ENCODE data around the gene SLX4.
A peak's percentile ranks its signal among the peaks of the same experiment; 100 is the strongest.
"Not testable (repeated sequence)": the region's sequence is repeated elsewhere in the genome, so short reads cannot be mapped to it uniquely, and the experiment has no call there.

The SLX4 gene

DNA sequence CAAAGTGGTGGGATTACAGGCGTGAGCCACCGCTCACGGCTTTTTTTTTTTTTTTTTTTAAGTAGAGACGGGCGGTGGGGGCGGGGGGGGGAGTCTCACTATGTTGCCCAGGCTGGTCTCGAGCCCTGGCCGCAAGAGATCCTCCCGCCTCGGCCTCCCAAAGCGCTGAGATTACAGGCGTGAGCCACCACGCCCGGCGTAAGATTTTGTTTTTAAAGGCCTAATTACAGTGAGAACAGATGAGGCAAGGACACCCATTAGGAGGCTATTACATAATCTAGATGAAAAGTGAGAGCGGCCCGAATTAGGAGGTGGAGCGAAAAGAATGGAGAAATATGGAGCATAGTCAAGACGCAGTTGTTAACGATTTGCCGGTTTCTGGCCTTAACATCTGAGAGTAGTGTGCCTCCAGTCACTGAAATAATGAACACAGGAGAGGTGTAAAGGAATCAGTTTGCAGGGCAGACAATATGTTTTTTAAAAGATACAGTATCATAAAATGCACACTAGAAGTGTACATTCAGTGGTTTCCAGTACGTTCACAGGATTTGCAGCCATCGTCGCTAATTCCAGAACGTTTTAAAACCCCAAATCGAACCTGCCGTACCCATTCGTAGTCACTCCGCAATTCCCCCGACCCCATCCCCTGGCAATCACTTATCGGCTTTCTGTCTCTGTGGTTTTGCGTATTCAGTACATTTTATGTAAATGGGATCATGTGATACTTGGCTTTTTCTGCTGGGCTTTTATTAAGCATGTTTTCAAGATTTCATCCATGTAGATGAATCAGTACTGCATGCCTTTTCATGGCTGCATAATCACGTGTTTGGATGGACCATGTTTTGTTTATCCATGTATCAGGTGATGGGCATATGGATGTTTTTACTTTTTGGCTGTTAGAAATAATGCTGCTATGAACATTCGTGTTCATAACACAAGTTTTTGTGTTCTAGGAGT lies 1.4 kb upstream of the SLX4 start:
- no peaks in the 10 kb centered on the region for H3K9me3 Mint-ChIP-seq

DNA sequence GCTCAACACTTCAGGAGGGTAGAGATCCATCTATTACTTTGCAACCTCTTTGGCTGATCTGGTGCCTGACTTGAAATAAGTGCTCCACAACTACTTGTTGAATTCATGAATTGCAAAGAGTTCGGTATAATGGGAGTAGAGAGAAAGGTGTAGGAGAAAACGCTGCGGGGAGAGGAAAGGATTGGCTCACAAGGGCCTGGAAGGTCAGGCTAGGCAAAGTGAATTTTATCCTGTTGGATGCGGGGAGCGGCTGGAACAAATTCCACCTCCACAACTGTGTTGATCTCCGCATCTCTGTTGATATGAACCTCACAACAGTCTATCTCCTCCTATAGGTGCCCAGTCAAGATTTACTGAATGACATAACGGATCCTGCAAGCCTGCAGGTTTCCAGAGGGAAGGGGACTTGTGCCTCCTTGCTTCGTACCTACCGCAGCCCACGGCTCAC lies 684 bp downstream of the SLX4 start:
- DNase-seq: no peak

More for the DNA sequence above, 1.4 kb upstream of the SLX4 start:
- H3K4me3 Mint-ChIP-seq: peak overlapping the region; percentile 100
- H3K27me3 Mint-ChIP-seq: no peaks in the 10 kb centered on the region
- DNase-seq (no peak), ATAC-seq (no peak)
- H3K27ac Mint-ChIP-seq: peak overlapping the region; percentile 45
- peaks cover 27% of the 10 kb centered on the region for H3K36me3 Mint-ChIP-seq (ENCODE audit: low read depth)
- peaks cover 47% of the 10 kb centered on the region for H3K4me1 Mint-ChIP-seq

DNA sequence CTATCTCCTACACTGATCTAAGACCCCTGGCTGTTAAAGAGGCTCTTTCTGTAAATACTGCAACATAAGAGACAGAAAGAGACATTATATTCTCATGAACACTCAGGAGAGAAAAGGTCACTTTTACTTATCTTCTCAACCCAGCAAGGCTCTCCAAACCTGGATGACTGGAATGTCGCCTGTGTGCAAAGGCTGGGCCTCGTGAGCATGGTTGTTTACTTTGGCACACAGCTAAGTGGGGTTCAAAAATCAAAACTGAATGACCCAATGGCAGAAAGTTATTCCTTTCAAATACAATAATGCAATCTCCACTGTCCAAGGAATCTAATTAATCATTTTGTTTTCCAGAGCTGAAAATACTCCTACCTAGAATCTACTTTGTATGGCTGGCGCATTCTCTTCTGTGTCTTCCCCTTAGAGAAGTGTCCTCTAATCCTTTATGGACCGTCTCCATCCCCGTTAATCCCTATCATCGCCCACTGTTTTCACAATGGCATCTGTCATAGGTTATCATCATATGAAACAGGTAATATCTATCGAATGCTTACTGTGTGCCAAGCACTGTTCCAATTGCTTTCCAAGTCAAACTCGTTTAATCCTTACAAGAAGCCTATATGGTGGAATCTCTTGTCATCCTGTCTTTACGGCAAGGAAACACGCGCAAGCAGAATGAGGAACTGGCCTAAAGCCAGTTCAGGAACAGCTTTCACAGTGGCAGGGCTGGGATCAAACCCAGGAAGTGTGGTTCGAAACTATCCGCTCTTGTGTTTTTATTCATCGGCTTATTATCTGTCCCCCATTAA lies 1.3 kb downstream of the SLX4 start:
- H3K36me3 Mint-ChIP-seq (ENCODE audit: low read depth): peaks cover 18% of the 10 kb centered on the region
- no peak for DNase-seq

More for the DNA sequence above, 684 bp downstream of the SLX4 start:
- Mint-ChIP-seq H3K9me3 (no peaks in the 10 kb centered on the region), H3K27ac (peak overlapping the region; percentile 59), H3K36me3 (ENCODE audit: low read depth) (peaks cover 22% of the 10 kb centered on the region), H3K27me3 (no peaks in the 10 kb centered on the region), H3K4me3 (peak overlapping the region; percentile 100), H3K4me1 (peaks cover 45% of the 10 kb centered on the region)
- ATAC-seq: no peak

DNA sequence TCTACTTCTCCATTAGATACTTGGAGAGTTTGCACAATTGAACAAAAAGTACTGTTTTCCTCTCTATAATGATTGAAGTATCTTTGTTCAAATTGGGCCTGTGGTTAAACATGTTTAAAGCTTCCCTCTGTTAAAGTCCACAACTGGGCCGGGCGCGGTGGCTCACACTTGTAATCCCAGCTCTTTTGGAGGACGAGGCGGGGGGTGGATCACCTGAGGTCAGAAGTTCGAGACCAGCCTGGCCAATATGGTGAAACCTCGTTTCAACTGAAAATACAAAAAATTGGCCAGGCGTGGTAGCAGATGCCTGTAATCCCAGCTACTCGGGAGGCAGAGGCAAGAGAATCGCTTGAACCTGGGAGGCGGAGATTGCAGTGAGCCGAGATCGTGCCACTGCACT lies 2.4 kb downstream of the SLX4 start:
- not testable (repeated sequence) for ATAC-seq, H3K9me3 Mint-ChIP-seq, H3K4me3 Mint-ChIP-seq, H3K27me3 Mint-ChIP-seq, H3K27ac Mint-ChIP-seq, DNase-seq
- Mint-ChIP-seq H3K4me1 (peaks cover 31% of the 10 kb centered on the region), H3K36me3 (ENCODE audit: low read depth) (peaks cover 14% of the 10 kb centered on the region)

More for the DNA sequence above, 1.3 kb downstream of the SLX4 start:
- H3K4me3 Mint-ChIP-seq: peak overlapping the region; percentile 100
- H3K9me3 Mint-ChIP-seq: no peaks in the 10 kb centered on the region
- no peak for ATAC-seq
- H3K27ac Mint-ChIP-seq: peak overlapping the region; percentile 59
- no peaks in the 10 kb centered on the region for H3K27me3 Mint-ChIP-seq
- peaks cover 38% of the 10 kb centered on the region for H3K4me1 Mint-ChIP-seq

DNA sequence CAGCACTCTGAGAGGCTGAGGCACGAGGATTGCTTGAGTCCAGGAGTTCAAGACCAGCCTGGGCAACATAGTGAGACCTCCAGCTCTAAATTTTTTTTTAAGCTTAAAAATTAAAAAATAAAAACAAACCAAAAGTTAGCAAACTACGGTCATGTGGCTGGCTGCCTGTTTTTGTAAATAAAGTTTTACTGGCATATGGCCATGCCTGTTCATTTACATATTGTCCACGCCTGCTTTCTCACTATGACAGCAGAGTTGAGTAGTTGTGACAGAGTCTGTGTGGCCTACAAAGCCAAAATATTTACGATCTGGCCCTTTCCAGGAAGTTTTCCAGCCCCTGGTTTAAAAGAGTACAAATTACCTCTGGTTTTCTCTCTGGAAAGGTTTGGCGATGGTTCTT lies 3.3 kb downstream of the SLX4 start:
- H3K36me3 Mint-ChIP-seq (ENCODE audit: low read depth): peaks cover 8% of the 10 kb centered on the region
- DNase-seq (no peak), ATAC-seq (no peak)
- H3K4me1 Mint-ChIP-seq: peaks cover 25% of the 10 kb centered on the region
- H3K27ac Mint-ChIP-seq: no peak overlapping the region
- no peaks in the 10 kb centered on the region for H3K27me3 Mint-ChIP-seq
- H3K4me3 Mint-ChIP-seq: no peak overlapping the region
- H3K9me3 Mint-ChIP-seq: no peaks in the 10 kb centered on the region

DNA sequence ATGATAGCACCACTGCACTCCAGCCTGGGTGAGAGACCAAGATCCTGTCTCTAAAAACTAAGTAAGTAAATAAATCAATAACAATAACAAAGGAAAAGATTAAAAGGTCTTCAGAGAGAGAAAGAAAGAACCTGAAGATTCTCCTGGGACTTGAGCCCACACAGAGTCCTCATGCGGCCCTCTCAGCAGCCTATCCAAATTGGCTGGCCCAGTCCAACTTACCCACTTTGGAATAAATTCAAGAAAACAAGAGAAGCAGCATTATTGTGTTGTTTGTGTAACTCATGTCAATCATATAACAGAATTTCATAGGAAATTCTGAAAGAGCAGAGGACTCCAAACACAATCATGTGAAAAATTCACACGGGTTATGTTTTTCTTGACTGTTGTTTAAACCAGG lies 3.8 kb downstream of the SLX4 start:
- H3K27me3 Mint-ChIP-seq: no peaks in the 10 kb centered on the region
- H3K36me3 Mint-ChIP-seq (ENCODE audit: low read depth): peaks cover 10% of the 10 kb centered on the region
- H3K9me3 Mint-ChIP-seq: no peaks in the 10 kb centered on the region
- peaks cover 21% of the 10 kb centered on the region for H3K4me1 Mint-ChIP-seq
- H3K27ac Mint-ChIP-seq: no peak overlapping the region
- no peak for DNase-seq
- ATAC-seq: no peak
- H3K4me3 Mint-ChIP-seq: no peak overlapping the region

DNA sequence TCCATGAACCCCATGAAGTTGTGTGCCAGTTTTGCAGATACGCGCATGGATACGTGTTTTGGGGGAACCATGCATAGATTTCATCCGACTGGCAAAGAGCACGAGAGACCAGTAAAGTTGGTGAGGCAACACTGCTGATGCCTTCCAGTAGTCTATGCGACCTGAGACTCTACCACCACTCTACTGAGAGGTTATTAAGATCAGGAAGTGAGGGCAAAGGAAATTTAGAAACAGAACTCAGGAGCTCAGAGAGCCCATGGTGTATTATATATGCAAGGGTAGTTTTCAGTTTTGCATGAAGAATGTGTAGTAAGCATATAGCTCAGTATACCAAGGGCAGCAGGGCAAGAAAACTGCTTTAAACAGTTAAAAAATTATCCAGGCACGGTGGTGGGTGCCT lies 4.2 kb downstream of the SLX4 start:
- H3K9me3 Mint-ChIP-seq: no peaks in the 10 kb centered on the region
- ATAC-seq (no peak), DNase-seq (no peak)
- H3K4me1 Mint-ChIP-seq: peaks cover 19% of the 10 kb centered on the region
- no peak overlapping the region for H3K27ac Mint-ChIP-seq
- H3K27me3 Mint-ChIP-seq: no peaks in the 10 kb centered on the region
- H3K4me3 Mint-ChIP-seq: no peak overlapping the region
- H3K36me3 Mint-ChIP-seq (ENCODE audit: low read depth): peaks cover 11% of the 10 kb centered on the region

DNA sequence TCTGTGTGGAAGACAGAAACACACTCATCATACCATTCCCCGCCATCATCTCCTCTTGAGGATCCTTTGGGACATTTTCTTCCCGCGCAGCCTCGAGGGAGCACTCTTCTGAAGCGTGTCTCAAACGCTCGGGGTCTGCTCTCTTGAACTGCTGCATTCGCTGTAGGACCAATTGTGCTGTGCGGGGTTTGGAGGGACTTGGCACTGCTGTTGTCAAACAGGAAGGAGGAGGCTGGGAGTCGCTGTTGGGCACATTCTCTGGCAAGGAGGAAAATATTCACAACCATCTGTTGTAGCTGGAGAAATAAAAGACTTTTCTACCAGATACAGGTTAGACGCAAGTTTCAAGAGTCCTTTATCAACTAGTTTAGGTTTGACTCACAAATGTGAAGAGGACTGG lies 5.0 kb downstream of the SLX4 start:
- H3K4me1 Mint-ChIP-seq: peaks cover 14% of the 10 kb centered on the region
- no peaks in the 10 kb centered on the region for H3K27me3 Mint-ChIP-seq
- H3K36me3 Mint-ChIP-seq (ENCODE audit: low read depth): peaks cover 10% of the 10 kb centered on the region
- H3K27ac Mint-ChIP-seq: no peak overlapping the region
- no peaks in the 10 kb centered on the region for H3K9me3 Mint-ChIP-seq
- no peak overlapping the region for H3K4me3 Mint-ChIP-seq
- DNase-seq (no peak), ATAC-seq (no peak)

DNA sequence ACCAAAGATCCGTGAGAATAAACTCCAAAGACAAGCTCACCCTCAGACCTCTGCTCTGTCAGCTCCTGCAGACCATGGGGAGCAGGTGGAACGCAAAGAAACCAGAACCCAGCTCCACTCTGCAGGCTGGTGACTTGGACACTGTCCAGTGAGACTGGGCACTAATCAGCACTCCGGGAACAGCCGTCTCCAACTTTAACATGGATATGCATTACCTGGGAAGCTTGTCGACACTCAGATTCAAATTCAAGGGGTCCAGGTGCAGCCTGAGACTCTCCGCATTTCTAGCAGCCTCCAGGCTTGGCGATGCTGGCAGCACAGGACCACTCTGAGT lies 9.1 kb downstream of the SLX4 start:
- H3K27me3 Mint-ChIP-seq: no peaks in the 10 kb centered on the region
- no peak overlapping the region for H3K4me3 Mint-ChIP-seq
- ATAC-seq (no peak), DNase-seq (no peak)
- peaks cover 2% of the 10 kb centered on the region for H3K4me1 Mint-ChIP-seq
- H3K27ac Mint-ChIP-seq: no peak overlapping the region
- peaks cover 29% of the 10 kb centered on the region for H3K36me3 Mint-ChIP-seq (ENCODE audit: low read depth)
- no peaks in the 10 kb centered on the region for H3K9me3 Mint-ChIP-seq

DNA sequence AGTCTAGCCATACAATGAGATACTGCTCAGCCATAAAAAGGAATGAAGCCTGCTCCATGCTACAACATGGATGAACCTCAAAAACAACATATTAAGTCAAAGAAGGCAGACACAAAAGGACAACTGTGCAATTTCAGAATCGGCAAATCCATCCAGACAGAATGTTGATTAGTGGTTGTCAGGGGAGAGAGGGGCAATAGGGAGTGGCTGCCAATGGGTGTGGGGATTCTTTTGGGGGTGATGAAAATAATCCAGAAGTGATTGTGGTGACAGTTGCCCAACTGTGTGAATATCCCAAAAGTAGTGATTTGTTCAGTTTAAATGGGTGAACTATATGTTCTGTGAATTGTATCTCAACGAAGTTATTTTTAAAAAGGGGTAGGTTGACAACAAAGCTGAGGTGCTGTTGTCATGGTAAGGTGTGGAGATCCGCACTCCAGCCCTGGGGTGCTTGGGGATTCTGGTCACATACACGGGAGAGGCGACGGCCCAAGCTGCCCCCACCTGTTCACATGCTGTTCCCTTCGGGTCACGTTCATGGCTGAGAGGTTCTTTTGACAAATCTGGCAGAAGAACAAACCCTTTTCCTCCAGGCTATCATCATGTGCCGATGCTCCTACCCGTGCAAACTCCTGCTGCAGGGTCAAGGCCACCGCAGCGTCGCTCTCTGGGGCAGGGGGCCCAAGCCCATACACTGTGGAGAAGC lies 9.6 kb downstream of the SLX4 start:
- Mint-ChIP-seq H3K27ac (no peak overlapping the region), H3K4me3 (no peak overlapping the region), H3K4me1 (no peaks in the 10 kb centered on the region), H3K9me3 (no peaks in the 10 kb centered on the region), H3K36me3 (ENCODE audit: low read depth) (peaks cover 29% of the 10 kb centered on the region), H3K27me3 (no peaks in the 10 kb centered on the region)
- DNase-seq (no peak), ATAC-seq (no peak)

DNA sequence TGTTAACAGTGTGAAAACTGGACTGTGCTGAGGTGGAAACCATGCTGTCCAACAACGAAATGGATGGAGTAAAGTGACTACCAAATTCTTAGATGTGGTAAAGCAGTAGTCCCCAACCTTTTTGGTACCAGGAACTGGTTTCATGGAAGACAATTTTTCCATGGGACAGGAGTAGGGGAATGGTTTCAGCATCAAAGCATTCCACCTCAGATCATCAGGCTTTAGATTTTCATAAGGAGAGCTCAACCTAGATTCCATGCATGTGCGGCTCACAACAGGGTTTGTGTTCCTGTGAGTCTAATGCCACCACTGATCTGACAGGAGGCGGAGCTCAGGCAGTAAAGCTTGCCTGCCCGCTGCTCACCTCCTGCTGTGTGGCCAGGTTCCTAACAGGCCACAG lies 11.5 kb downstream of the SLX4 start:
- Mint-ChIP-seq H3K9me3 (no peaks in the 10 kb centered on the region), H3K4me1 (peaks cover 5% of the 10 kb centered on the region), H3K4me3 (no peak overlapping the region), H3K27ac (no peak overlapping the region), H3K27me3 (no peaks in the 10 kb centered on the region), H3K36me3 (ENCODE audit: low read depth) (peaks cover 32% of the 10 kb centered on the region)
- ATAC-seq: no peak
- DNase-seq: no peak

DNA sequence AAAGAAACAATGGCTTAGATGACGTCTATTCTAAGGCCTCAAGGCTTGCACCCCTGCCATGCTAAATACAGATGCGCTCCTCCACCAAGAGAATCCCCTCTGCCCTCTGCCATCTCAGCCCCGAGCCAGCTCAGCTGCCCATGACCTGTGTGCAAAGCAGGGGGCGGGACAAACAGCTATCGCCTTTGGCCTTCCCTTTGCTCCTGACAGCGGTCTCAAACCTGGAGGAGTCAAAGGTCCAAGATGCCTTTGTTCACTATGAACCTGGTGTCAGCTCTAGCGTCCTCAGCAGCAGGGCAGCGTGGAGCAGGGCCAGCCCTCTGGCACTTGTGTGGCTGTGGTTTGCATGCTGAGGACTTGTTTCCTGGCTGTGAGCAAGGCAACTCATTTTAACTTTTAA lies 12.3 kb downstream of the SLX4 start:
- peaks cover 5% of the 10 kb centered on the region for H3K4me1 Mint-ChIP-seq

DNA sequence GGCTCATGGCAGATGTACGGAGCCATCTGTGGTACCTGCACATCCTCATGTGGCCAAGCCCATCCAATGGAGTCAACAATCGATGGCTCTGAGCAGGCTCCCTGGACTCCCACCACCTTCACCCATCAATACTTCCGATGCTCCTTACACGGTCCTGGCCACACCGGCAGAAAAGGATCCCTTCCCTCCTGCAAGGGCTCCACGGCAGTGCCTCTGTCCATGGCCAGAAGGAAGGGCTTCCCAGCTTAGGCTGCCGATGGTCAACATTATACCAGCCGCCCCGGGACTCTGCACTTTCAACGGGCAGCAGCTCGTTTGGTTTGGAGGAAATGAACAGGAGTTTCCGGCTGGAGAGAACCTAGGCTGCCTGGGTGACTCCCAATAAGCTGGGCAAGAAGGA lies 13.2 kb downstream of the SLX4 start:
- H3K36me3 Mint-ChIP-seq (ENCODE audit: low read depth): peaks cover 32% of the 10 kb centered on the region
- H3K4me3 Mint-ChIP-seq: no peak overlapping the region
- ATAC-seq: no peak
- no peaks in the 10 kb centered on the region for H3K27me3 Mint-ChIP-seq
- H3K27ac Mint-ChIP-seq: no peak overlapping the region
- peaks cover 5% of the 10 kb centered on the region for H3K4me1 Mint-ChIP-seq
- no peak for DNase-seq
- no peaks in the 10 kb centered on the region for H3K9me3 Mint-ChIP-seq

More for the DNA sequence above, 12.3 kb downstream of the SLX4 start:
- peaks cover 32% of the 10 kb centered on the region for H3K36me3 Mint-ChIP-seq (ENCODE audit: low read depth)
- H3K27ac Mint-ChIP-seq: no peak overlapping the region
- ATAC-seq (no peak), DNase-seq (no peak)
- no peaks in the 10 kb centered on the region for H3K9me3 Mint-ChIP-seq
- H3K27me3 Mint-ChIP-seq: no peaks in the 10 kb centered on the region
- no peak overlapping the region for H3K4me3 Mint-ChIP-seq

DNA sequence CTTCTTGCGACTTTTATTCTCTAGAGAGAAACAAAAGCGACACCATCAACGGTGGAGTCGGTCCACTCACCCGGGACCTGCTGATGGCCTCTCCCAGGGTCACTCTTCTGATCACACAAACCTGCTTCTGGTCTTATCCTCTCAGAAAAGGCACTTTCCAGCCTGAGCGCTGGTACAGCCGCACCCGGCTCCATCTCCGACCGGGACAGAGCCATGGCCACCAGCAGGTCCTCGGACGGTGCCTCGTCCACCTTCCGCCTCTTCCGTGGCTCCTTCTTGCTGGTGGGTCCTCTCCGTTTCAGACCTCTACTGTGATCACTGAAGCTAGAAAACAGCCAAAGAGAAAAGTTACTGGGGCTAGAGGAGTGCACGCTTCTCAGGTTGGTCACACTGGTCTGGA lies 13.7 kb downstream of the SLX4 start:
- H3K27ac Mint-ChIP-seq: no peak overlapping the region
- no peaks in the 10 kb centered on the region for H3K27me3 Mint-ChIP-seq
- peaks cover 30% of the 10 kb centered on the region for H3K36me3 Mint-ChIP-seq (ENCODE audit: low read depth)
- H3K9me3 Mint-ChIP-seq: no peaks in the 10 kb centered on the region
- ATAC-seq: no peak
- H3K4me3 Mint-ChIP-seq: no peak overlapping the region
- peaks cover 5% of the 10 kb centered on the region for H3K4me1 Mint-ChIP-seq
- no peak for DNase-seq

Data from activated naive CD8-positive, alpha-beta T cell treated with anti-CD3 and anti-CD28 coated beads, Interleukin-2, amount 50 U/mL, for 24 hours (primary cell).